GM12892 (cell line): Measurements from ENCODE around the gene SPAAR.

Experiments used
- POLR2A ChIP-seq: IDR thresholded peaks from 2 replicates; pipeline ENCODE4 v1.6.1; 2011; ENCODE audit warnings: low read depth, low read length, control low read depth
- POLR2AphosphoS5 ChIP-seq: IDR thresholded peaks from 2 replicates; pipeline ENCODE4 v1.6.1; 2011; ENCODE audit warnings: low read depth, low read length, control low read depth
- TAF1 ChIP-seq: IDR thresholded peaks from 2 replicates; pipeline ENCODE4 v1.6.1; 2011; ENCODE audit warnings: low read depth, mild to moderate bottlenecking, control low read depth, low read length, borderline replicate concordance

DNA sequence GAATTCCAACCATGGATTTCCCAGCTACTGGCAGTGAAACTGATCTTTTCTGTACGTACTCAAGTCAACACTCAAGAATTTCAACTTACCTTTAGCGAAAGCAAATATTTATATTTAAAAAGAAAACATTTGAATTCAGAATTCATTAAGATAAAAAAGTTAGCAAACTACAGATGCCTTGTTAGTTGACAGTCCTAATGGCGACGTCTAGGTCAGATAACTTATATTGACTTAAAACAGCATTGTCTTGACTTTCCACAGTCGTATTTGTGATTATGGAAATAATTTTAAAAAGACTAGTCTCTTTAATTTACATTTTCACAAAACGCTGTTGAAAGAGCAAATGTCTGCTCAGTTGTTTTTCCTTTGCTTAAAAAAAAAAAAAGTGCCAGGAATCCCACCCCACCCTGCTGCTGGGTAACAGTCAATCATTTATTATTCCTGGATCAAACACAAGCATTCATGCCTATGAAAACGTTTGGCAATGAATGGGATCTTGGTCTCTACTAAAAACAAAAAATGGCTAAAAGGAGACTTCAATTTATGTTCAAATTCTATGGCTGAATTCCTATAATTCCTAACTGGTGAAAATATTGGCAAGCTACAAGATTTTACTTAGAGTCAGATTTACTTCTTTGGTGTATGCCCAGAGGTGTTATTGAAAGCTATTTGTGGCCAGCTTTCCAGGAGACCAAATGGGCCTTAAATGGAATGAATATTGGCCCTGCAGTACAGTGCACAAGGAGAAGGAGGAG lies 26.6 kb downstream of the SPAAR start:
- TF ChIP-seq TAF1 = no peak
- TF ChIP-seq POLR2AphosphoS5 = no peak
- no peak for TF ChIP-seq POLR2A
